ENCODE measurements around the gene MTFR1L. TPM values are rescaled to one million over a fixed set of nuclear protein-coding genes. Genes with fewer than 3 reads are reported as not detected.

The MTFR1L gene
- total RNA-seq, 1 donor: 46.6 TPM

DNA sequence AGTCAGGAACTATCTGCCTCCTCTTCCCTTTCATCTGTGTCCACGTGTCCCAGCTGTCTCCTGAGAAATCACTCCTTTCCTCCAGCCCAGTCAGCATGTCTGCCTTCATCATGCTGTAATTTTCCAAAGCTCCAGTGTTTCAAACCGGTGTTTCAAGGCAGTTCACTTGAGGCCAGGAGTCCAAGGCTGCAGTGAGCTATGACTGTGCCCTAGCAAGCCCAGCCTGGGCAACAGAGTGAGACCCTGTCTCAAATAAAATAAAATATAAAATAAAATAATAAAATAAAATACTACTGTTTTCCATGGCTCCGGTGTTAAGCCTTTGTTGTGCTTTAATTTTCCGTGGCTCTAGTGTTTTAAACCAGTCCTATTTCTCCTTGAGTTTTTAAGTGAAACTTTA, 27.6 kb upstream of the MTFR1L start:
- TF ChIP-seq, protein P1, sequence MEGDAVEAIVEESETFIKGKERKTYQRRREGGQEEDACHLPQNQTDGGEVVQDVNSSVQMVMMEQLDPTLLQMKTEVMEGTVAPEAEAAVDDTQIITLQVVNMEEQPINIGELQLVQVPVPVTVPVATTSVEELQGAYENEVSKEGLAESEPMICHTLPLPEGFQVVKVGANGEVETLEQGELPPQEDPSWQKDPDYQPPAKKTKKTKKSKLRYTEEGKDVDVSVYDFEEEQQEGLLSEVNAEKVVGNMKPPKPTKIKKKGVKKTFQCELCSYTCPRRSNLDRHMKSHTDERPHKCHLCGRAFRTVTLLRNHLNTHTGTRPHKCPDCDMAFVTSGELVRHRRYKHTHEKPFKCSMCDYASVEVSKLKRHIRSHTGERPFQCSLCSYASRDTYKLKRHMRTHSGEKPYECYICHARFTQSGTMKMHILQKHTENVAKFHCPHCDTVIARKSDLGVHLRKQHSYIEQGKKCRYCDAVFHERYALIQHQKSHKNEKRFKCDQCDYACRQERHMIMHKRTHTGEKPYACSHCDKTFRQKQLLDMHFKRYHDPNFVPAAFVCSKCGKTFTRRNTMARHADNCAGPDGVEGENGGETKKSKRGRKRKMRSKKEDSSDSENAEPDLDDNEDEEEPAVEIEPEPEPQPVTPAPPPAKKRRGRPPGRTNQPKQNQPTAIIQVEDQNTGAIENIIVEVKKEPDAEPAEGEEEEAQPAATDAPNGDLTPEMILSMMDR (IDR thresholded peaks at IDR 0.05; ENCODE audit: insufficient read depth, low read depth, low read length): no peak
- no peak for DNase-seq (ENCODE audit: low read depth)
- no peak overlapping the region for H3K4me3 ChIP-seq (ENCODE audit: low read depth, low read length)

DNA sequence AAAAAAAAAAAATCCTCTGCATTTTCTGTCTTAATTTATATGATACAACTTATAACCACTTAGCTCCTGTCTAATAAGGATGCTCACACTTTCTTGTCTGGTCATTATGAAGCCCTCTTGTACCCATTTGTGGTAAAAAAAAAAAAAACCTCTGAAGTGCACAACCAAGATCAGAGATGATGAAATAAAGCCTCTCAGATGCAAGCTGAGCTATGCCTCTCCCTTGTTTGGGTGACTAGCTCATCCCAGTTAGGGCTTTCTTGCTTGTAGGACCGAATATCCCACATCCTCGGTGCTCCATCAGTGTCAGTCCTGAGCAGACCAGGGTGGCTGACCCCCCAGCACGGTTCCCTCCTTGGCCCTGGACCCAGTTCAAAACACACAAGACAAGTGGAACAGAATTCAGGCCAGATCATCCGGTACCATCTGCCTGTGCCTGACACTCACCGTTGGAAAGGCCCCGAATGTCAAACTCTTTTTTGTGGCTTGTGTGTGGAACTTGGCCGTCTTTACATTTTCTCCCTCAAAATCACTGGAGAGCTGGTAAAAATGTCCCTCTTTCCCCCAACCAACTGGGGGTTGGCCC, 26.1 kb upstream of the MTFR1L start:
- no peak for DNase-seq (ENCODE audit: low read depth)
- TF ChIP-seq, protein P1 (IDR thresholded peaks at IDR 0.05; ENCODE audit: insufficient read depth, low read depth, low read length): no peak
- no peak overlapping the region for H3K4me3 ChIP-seq (ENCODE audit: low read depth, low read length)

DNA sequence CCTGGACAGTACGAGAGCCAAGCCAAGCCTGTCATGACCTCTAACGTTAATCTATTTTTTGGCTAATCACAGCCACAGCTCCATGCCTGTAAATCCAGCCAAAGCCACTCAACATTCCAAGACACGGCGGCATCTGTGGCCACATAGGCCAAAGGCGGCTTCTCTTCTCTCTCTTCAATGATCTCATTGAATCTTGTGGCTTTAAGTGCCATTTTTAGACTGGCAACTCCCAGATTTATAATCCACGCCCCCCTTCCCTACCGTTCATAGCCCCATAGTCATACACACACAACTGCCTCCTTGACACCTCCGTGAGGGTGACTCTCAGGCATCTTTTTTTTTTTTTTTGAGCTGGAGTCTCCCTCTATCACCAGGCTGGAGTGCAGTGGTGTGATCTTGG, 25.4 kb upstream of the MTFR1L start:
- no peak overlapping the region for H3K4me3 ChIP-seq (ENCODE audit: low read depth, low read length)
- TF ChIP-seq, protein P1 (IDR thresholded peaks at IDR 0.05; ENCODE audit: insufficient read depth, low read depth, low read length): no peak
- no peak for DNase-seq (ENCODE audit: low read depth)

DNA sequence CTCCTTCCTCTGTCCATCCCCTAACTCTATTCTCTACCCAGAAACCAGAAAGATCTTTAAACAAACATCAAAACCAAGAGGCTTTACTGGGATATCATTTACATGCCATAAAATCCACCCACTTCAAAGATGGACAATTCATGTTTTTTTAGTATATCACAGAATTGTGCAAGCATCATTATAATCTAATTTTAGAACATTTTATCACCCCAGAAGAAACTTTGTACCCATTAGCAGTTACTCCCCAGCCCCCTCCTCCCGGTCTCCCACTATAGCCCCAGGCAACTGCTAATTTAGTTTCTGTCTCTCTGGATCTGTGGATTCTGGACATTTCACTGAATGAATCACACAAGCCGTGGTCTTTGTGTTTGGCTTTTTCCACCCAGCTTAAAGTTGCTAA, 24.5 kb upstream of the MTFR1L start:
- TF ChIP-seq, protein P1 (IDR thresholded peaks at IDR 0.05; ENCODE audit: insufficient read depth, low read depth, low read length): no peak
- DNase-seq (ENCODE audit: low read depth): no peak
- H3K4me3 ChIP-seq (ENCODE audit: low read depth, low read length): no peak overlapping the region

DNA sequence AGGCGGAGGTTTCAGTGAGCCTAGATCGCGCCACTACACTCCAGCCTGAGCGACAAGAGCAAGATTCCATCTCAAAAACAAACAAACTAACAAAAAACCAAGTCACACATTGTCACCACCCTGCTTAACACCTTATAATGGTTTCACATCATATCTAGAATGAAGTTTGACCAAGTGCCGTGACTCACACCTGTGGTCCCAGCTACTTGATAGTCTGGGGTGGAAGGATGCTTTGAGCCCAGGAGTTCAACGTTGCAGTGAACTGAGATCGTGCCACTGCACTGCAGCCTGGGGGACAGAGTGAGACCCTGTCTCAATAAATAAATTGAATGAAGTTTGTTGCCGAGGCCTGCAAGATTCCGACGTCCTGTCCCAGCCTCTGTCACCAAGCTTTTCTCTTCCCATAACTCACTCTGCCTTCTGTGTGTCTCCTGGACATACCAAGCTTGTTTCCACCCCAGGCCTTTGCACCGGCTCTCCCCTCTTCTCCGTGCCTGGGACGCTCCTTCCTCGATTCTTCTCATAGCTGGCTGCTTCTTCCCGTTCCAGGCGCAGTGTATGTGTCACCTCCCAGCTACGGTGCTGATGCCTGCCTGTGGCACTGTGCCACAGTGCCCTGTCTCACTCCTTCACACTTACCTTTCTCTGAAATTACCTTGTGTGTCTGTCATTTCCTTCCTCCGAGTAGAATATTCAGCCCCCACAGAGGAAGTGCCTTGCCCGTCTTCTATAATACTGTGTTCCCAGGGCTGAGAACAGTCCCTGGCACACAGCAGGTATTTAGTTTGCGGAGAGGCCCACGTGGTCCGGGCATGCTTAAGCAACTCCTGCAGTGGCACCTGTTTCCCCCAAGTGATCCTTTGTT, 23.6 kb upstream of the MTFR1L start:
- no peak overlapping the region for H3K4me3 ChIP-seq (ENCODE audit: low read depth, low read length)
- TF ChIP-seq, protein P1 (IDR thresholded peaks at IDR 0.05; ENCODE audit: insufficient read depth, low read depth, low read length): no peak
- no peak for DNase-seq (ENCODE audit: low read depth)

DNA sequence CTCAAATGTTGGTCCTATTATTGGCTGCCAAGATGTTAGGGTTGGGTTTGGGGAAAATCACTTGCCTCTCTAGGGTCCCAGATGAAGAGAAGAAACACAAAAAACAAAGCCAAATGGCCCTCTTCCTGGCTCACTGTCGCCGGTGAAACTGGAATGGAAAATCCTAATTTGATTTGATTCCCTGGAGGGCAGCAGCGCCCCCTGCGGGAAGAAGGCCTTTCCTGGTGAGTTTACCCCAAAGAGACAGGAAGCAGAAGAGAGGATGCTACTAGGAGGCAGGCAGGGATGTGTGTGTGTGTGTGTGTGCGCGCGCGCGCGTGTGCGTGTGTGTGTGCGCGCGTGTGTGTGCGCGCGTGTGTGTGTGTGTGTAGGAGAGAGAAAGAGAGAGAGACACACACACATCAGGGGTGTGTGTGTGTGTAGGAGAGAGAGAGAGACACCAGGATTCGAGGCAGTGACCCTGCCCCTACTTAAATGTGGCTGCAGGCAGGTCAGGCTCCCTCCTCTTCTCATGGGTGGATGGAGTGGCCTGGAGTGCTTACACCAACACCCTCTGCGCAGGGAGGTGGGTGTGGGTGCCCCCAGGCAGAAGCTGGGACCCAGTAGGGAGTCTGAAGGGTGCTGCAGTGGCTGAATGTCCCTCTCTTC, 22.8 kb upstream of the MTFR1L start:
- TF ChIP-seq, protein P1 (IDR thresholded peaks at IDR 0.05; ENCODE audit: insufficient read depth, low read depth, low read length): peak; percentile 76
- H3K4me3 ChIP-seq (ENCODE audit: low read depth, low read length): no peak overlapping the region
- DNase-seq (ENCODE audit: low read depth): peak; percentile 76

Data from fibroblast of villous mesenchyme (primary cell).